NCI-H524 (cell line): ENCODE results near the gene SLC1A6.
"Not testable (repeated sequence)": the region's sequence is repeated elsewhere in the genome, so short reads cannot be mapped to it uniquely, and the experiment has no call there.

ENCODE experiments used
- DNase-seq, 2 experiments: peaks; one replicate each; lab custom pipeline; 2025; lab: John Stamatoyannopoulos, UW

The SLC1A6 gene

DNA sequence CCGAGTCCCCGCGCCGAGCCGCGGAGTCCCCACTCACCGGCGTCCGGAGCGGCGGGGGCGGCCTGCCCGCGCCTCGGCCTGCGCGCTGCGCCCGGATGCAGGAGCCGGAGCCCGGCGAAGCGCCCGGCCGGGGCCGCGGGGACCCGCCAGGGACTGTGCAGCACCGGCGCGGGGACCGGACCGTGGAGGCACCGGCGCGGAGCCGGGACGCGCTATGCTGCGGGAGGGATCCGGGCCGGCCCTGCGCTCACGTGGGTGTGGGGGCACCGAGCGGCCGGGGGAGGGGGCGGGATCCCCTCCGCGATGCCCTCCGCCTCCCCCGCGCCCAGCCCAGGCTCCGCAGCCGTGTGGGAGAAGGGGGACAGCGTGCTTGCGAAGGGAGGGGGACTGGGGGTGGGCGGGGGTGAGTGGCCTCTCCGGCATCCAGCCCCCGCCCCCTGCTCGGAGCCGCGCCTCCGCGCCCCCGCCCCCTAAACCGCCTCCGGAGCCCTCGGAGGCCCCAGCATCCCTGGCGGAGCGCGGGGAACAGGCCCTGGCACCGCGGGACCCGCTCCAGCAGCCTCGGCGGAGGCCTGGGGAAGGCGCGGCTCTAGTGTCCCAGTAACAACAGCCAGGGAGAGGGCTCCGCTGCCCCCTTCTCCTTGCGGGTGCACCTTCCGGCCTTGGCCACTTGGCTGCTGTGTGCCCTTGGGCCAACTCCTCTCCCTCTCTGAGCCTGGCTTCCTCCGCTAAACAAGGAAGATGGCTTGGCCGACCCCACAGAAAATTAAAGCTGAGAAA is at the start of gene SLC1A6:
Gene SLC1A6 (minus strand): TSS at position 389 of the 780 bp plus-strand sequence. CDS start 6,954 bp downstream, outside the sequence.
- no peak for DNase-seq

DNA sequence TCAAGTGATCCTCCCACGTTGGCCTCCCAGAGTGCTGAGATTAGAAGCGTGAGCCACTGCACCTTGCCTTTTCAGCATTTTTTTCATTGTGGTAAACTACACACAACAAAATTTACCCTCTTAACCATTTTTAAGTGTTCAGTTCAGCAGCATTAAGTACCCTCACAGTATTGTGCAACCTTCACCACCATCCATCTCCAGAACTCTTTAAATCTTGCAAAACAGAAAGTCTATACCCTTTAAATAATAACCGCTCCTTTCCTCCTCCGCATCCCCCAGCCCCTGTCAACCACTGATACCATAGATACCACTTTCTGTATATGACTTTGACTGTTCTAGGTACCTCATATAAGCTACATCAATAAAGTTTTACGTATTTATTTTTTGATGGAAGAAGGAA is 48.8 kb upstream of the SLC1A6 start:
- DNase-seq = no peak

DNA sequence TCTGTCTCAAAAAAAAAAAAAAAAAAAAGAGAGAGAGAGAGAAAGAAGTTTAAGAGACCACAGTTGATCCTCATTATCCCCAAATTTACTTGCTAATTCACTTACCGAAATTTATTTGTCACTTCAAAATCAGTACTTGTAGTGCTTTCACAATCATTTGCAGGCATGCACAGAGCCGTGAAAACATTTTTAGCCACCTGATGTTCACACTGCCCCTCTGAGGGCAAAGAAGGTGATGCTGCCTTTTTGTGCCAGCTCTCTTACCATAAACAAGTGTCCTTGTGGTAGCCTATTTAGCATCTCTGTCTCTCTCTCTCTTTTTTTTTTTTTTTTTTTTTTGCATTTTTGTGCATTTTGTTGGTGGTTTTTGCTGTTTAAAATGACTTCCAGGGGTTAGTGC is 45.6 kb upstream of the SLC1A6 start:
- DNase-seq = peak in 1 of 2 experiments; percentile 3

DNA sequence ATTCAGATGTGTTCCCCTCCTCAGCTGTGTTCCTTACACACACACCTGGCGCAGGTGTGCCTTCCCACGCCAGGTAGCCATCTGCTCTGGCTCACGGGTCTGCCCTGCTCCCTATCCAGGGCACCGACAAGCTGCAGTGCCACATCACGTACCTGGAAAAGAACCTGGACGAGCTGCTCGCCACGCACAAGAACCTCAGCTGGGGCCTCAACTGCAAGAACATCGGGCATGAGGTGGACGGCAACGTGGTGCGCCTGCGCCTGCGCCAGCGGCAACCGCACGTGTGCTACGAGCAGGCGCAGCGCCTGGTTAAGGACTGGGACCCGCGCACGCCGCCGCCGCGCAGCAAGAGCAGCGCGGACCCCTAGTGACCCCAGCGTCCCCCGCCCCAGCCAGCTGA is 43.1 kb upstream of the SLC1A6 start:
- no peak for DNase-seq

DNA sequence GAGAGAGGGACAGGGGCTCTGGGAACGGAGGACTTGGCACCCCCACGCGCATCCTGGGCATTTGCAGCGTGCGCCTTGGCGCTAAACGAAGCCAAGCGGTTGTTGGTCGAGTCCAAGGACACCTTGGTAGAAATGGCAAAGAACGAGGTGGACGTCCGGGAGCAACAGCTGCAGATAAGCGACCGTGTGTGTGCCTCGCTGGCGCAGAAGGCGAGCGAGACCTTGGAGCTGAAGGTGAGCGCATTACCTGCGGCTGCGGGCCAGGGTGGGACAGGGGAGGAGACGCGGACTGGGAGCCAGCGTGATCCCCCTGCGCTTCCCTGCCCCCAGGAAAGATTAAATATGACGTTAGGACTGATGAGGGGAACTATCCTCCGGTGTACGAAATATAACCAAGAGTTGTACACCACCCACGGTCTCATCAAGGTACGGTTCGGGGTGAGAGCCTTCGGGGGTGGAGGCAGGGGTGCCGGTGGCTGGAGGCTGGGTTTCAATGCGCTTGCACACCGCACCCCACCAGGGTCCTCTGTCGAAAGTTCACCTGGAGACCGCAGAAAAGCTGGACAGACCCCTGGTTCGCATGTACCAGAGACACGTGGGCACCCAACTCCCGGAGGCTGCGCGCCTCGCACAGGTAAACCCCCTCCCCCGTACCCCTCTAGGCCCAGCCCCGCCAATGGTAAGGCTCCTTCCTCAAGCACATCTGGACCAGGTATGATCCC is 41.8 kb upstream of the SLC1A6 start:
- no peak for DNase-seq

DNA sequence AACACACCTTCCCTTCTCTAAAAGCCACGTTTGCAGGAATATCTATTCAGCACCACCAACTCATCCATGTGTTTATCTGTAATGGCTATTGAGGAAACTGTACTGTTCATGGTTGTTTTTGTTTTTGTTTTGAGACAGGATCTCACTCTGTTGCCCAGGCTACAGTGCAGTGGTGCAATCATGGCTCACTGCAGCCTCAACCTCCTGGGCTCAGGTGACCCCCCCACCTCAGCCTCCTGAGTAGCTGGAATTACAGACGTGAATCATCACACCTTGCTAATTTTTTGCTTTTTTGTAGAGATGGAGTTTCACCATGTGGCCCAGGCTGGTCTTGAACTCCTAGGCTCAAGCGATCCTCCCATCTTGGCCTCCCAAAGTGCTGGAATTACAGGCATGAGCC is 39.2 kb upstream of the SLC1A6 start:
- DNase-seq = not testable (repeated sequence)

DNA sequence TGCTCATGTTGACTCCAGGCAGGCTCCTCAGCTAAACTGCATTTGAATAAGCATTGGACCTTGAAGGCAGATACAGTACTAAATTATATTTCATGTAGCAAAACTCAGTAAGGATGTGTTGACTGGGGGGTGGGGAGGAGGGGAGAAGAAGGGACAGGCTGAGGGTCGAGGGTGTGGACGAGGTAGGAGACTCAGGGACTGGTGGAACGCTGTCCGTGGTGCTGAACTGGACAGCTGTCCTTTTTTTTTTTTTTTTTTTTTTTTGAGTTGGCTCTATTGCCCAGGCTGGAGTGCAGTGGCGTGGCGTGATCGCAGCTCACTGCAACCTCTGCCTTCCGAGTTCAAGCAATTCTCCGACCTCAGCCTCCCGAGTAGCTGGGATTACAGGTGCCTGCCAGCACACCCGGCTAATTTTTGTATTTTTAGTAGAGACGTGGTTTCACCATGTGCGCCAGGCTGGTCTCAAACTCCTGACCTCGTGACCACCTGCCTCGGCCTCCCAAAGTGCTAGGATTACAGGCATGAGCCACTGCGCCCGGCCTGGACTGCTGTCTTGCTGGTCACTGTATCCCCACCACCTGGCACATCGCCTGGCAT is 36.4 kb upstream of the SLC1A6 start:
- DNase-seq = no peak

DNA sequence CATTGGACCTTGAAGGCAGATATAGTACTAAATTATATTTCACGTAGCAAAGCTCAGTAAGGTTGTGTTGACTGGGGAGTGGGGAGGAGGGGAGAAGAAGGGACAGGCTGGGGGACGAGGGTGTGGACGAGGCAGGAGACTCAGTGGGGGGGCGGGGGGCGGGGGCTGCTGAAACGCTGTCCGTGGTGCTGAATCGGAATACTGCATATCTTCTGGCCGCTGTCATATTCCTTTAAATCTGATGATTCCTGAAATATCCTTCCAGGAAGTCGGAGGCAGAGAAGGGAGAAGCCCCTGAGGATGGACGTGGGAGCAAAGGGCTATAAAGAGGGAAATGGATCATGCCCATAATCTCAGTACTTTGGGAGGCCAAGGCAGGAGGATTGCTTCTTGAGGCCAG is 34.9 kb upstream of the SLC1A6 start:
- no peak for DNase-seq

DNA sequence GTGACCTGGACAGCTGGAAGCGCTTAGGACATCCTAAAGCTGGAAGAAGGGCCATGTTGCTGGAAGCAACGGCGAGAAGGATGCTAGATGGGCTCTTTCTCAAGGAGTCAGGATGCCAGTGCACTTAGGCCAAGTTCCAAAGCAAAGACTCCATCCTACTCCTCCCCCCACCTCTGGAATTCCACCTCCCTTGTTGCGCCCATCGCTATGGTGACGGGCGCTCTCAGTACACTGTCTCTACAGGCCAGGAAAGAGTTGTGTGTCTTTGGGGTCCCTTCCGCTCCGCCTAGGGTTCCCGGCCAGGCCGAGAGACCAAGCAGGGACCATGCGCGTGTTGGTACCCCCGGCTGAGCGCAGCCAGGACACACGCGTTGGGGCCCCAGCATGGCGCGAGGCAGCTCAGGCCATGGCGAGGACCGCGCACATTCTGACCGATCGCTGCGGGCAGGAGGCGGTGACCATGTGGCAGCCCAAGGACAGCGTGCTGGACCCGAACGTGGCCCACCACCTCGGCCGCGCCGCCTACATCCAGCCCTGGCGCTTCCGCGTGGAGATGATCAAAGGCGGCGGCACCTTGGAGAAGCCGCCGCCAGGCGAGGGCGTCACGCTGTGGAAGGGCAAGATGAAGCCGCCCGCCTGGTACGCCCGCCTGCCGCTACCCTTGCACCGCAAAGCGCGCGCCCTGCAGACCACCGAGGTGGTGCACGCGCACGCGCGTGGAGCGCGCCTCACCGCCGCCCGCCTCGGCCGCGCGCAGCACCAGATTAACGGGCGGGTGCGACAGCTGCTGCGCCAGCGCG is 31.0 kb upstream of the SLC1A6 start:
- no peak for DNase-seq

DNA sequence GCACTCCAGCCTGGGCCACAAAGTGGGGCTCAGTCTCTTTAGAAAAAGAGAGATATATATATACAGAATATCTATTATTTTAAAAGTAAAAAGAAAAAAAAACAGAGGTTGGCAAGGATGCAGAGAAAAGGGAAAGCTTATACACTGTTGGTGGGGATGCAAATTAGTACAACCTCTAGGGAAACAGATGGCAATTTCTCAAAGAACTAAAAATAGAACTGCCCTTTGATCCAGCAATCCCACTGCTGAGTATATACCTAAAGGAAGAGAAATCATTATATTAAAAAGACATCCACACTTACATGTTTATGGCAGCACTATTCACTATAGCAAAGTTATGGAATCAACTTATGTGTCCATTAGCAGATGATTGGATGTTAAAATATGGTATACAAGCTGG is 28.6 kb upstream of the SLC1A6 start:
- DNase-seq = no peak

DNA sequence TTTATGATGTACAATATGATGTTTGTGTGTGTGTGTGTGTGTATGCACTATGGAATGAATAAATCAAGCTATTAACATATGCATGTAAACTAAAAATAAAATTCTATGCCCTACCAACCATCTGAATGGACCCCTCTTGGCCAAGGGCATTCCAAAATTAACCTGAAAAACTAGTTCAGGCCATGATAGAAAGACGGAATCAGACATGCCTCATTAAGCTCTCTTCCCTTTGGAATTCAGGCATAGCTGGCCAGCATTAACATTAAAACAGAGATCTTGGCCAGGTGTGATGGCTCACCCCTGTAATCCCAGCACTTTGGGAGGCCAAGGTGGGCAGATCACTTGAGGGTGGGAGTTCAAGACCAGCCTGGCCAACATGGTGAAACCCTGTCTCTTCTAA is 18.3 kb upstream of the SLC1A6 start:
- DNase-seq = no peak

DNA sequence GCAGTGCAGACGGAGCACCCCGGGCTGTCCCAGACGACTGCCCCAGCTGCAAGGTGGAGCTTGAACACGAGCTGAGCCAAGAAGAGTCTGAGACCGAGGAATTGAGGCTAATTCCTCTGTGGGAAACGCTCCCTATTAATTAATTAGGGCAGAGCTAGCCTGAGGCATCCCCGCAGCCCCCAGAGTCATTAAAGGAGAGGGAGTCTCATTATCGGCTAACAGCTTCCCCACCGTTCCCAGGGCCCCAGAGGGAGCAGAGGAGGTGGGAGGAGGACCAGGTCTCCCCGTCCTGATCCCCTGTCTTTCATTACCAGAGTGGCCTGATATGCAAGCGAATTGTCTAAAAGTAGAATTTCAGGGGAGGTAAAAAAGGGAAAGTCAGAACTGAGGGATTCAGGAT is 13.1 kb upstream of the SLC1A6 start:
- DNase-seq = no peak

DNA sequence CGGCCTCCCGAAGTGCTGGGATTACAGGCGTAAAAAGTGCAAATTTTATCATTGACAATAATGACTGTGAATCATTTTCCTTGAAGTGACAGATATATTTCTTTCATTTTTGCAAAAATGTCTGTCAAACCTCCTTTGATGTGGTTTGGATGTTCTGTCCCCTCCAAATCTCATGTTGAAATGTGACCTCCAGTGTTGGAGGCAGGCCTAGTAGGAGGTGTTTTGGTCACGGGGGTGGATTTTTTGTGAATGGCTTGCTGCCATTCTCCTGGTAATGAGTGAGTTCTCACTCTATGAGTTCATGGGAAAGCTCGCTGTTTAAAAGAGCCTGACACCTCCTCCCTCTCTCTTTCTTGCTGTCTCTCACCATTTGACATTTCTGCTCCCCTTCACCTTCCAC is 5.5 kb upstream of the SLC1A6 start:
- DNase-seq = no peak

DNA sequence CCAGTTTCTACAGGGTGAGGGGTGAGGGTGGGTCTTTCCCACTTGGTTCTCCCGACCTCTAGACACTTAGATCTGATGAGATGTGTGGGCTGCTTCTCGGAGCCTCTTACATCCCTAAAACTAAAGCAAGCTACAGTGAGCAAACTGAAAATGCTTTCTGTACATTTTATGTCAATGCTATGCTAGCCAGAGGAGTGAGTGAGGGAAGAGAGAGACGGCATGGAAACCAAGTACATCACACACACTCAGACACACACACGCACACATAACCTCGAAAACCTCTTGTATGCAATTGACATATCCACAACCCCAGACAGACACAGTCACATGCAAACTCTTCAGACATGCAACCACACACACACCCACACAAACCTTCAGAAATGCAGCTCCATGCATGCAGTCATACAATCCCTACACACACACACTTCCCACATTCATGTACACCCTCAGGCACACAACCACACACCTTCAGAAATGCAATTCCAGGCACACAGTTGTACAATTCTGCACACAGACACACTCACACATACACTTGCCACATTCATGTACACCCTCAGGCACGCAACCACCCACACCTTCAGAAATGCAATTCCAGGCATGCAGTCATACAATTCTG is 1.4 kb downstream of the SLC1A6 start:
- no peak for DNase-seq

DNA sequence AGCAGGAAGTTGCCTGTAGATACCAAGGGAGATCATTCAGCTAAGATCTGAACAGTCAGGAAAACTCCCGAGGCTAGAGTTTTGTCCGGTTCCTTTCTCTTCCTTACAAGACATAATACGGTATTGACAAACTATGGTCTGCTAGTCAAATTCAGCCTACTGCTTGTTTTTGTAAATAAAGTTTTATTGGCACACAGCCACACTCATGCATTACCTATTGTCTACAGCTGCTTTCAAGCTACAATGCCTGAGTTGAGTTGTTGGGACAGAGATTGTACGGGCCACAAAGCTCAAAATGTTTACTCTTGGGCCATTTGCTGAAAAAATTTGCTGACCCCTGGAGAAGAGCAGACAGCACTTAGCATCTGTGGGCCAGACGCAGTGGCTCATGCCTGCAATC is 2.5 kb downstream of the SLC1A6 start:
- no peak for DNase-seq

DNA sequence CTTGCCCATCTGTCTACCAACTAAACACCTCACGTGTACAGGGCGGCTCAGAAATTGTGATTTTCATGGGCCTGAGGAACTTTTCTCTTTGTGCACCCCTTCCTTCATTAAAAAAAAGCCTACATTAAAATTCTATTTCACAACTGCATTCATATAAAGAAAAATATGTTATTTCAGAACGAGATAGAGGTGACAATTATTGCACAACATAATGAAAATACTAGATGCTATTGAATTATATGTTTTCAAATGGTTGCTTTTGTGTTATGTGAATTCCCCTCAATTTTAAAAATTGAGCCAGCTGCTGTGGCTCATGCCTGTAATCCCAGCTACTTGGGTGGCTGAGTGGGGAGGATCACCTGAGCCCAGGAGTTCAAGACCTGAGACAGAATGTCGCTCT is 5.2 kb downstream of the SLC1A6 start:
- no peak for DNase-seq

DNA sequence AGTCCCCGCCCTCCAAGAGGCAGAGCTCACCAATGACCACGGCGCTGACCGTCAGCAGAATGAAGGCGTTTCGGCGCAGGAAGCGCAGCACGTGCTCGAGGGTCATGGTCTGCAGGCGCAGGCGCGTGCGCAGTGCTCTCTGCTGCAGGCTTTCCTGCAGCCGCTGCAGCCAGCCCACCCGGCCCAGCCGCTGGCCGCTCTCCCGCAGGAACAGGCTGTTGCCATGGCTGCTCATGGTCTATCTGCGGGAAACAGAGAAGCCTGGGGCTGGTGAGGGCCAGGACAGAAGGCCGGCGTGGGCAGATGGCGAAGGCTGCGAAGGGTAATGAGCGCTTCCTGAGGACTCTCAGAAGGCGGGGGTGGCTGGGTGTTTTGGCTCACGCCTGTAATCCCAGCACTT is 7.0 kb downstream of the SLC1A6 start:
- DNase-seq = peak in 1 of 2 experiments; percentile 31

DNA sequence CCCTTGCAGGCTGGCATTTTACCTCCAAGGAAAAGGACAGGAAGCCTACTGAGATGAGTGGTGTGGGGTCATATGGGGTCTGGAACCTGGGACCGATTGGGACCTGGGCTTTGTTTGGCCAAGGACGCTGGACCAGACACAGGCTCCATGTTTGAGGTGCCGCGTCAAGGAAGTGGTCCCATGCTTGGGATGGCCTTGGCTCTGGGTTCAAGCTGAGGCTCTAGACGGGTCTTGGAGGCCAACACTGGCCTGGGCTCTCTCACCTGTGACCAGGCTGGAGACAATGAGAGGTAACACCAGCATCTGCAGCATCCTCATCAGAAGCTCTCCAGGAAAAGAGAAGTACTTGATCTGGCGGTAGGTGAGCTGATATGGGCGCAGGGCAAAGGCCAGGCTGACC is 8.2 kb downstream of the SLC1A6 start:
- DNase-seq = no peak

DNA sequence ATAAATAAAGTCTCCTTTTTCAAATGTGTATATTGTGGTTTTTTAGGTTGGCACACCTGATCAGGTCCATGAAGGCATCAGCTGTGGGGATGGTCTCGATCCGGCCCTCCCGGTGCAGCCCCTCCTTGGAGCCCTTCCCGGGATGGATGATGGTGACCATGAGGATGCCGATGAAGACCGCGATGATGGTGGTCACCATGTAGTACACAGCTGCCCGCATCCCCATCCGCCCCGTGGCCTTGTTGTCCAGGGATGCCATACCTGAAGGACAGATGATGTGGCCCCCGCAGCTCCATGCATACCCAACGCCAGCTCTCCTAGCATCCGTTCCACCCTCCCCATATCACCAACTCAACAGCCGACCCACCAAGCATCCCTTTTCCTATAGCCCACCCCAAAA is 11.4 kb downstream of the SLC1A6 start:
- DNase-seq = no peak

DNA sequence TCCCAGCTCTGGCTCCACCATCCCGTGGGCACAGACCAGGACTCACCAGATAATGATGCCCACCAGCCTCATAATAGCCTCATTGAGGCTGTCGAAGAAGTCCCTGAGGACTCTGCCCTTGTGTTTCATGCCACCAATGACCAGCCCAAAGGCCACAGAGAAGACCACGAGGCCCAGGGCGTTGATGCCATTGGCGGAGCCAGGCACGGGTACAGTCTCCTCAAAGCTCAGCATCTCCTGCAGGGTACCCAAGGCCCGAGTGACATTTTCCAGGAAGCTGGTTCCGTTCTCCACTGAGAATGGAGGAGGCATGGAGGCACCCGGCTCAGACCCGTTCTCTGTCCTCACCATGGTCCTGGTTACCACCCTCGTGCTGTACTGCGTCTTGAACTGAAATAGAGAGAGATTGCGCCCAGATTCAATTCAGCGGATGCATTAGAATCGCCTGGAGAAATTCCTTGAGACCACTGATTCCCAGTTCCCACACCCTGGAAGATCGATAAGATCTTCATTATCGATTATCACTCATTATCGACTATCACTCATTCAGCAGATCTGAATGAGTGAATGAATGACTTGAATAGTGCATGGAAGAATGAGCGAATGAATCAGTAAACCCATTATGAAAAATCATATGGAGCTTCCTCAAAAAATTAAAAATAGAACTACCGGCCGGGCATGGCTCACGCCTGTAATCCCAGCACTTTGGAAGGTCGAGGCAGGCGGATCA is 17.5 kb downstream of the SLC1A6 start:
- no peak for DNase-seq

DNA sequence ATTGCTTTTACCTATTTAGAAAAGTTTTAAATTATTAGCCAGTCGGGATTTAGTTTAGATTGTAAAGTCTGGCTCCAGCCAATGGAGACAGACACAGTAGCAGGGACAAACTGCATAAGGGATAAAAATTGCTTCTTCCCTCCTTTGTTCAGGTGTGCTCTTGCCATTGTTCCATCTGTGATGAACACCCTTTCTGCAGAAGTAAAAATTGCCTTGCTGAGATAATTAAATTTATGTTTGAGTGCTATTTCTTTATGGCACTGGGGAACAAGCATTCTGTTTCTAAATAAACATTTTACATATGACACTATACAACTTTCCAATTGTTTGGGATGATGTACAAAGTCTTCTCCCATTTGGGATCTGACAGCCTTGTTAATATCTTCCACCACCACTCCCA is 20.4 kb downstream of the SLC1A6 start:
- DNase-seq = no peak
